Activated CD8-positive, alpha-beta memory T cell treated with anti-CD3 and anti-CD28 coated beads for 4 hours (primary cell): ENCODE results near the gene ITIH3.

Experiments used
- DNase-seq, 2 donors: peaks; one replicate each; pipeline ENCODE4 v3.0.0-alpha.2; 2020; ENCODE audit warnings: low read depth in 2 of 2

The ITIH3 gene

GRCh38 chr3:52793702-52794611 is 639 bp upstream of the ITIH3 start:
- DNase-seq = no peak

GRCh38 chr3:52795298-52795900 is 803 bp downstream of the ITIH3 start:
- DNase-seq = no peak

- no peak for DNase-seq
These were observed 1.8 kb downstream of the ITIH3 start for GRCh38 chr3:52796411-52796810.

GRCh38 chr3:52798376-52798977 is 3.9 kb downstream of the ITIH3 start:
- DNase-seq = no peak

GRCh38 chr3:52798978-52799476 is 4.4 kb downstream of the ITIH3 start:
- no peak for DNase-seq

GRCh38 chr3:52800079-52800478 is 5.5 kb downstream of the ITIH3 start:
- no peak for DNase-seq

- no peak for DNase-seq
These were observed 7.2 kb downstream of the ITIH3 start for GRCh38 chr3:52801839-52802238.

- no peak for DNase-seq
These were observed 10.9 kb downstream of the ITIH3 start for GRCh38 chr3:52805270-52806039.

GRCh38 chr3:52809149-52809548 is 14.6 kb downstream of the ITIH3 start:
- no peak for DNase-seq

GRCh38 chr3:52809662-52810377 is 15.2 kb downstream of the ITIH3 start:
- DNase-seq = no peak

- no peak for DNase-seq
These were observed 16.3 kb downstream of the ITIH3 start for GRCh38 chr3:52810923-52811322.

GRCh38 chr3:52811452-52812011 is 16.9 kb downstream of the ITIH3 start:
- DNase-seq = no peak

GRCh38 chr3:52813810-52814209 is 19.2 kb downstream of the ITIH3 start:
- DNase-seq = no peak

GRCh38 chr3:52816199-52816598 is 21.6 kb downstream of the ITIH3 start:
- DNase-seq = no peak

- no peak for DNase-seq
These were observed 22.1 kb downstream of the ITIH3 start for GRCh38 chr3:52816654-52817053.

GRCh38 chr3:52817221-52817620 is 22.6 kb downstream of the ITIH3 start:
- DNase-seq = no peak

- no peak for DNase-seq
These were observed 23.3 kb downstream of the ITIH3 start for GRCh38 chr3:52817860-52818259.

GRCh38 chr3:52819936-52820335 is 25.3 kb downstream of the ITIH3 start:
- no peak for DNase-seq

- DNase-seq = no peak
These were observed 26.1 kb downstream of the ITIH3 start for GRCh38 chr3:52820736-52821135.

GRCh38 chr3:52822363-52822762 is 27.8 kb downstream of the ITIH3 start:
- DNase-seq = no peak

- DNase-seq = no peak
These were observed 29.4 kb downstream of the ITIH3 start for GRCh38 chr3:52824037-52824436.
